Measurements from ENCODE around the gene AKR1B15. TPM values are rescaled to one million over a fixed set of nuclear protein-coding genes. Genes with fewer than 3 reads are reported as not detected.

AKR1B15 gene
- total RNA-seq, 1 experiment from 2014 or later, result not detected

- H4K20me1 ChIP-seq (ENCODE audit: insufficient read depth), result no peaks in the 10 kb centered on the region
- H3K9me3 ChIP-seq (ENCODE audit: control insufficient read depth in 1 of 2, insufficient read depth in 1 of 2, low read depth in 1 of 2, low read length in 2 of 2), result no peaks in the 10 kb centered on the region
- H3K27me3 ChIP-seq (ENCODE audit: insufficient read depth, low read length), result peaks cover 13% of the 10 kb centered on the region; the same call in 1 of the 2 replicates
- H3K4me3 ChIP-seq (replicated peaks in 1 of 2; ENCODE audit: low read depth in 1 of 2, low read length in 2 of 2), result no peak overlapping the region
- no peaks in the 10 kb centered on the region for H3K36me3 ChIP-seq (ENCODE audit: control insufficient read depth in 1 of 2, insufficient read depth in 2 of 2, low read length in 2 of 2)
- ChIA-PET CTCF (interaction anchor here (1.2 kb wide), 1 partner anchor 17 kb away, joined by 3 read pairs; no protein-coding TSS in a partner anchor), RAD21 (ENCODE audit: low non-redundant PET in 1 of 2, low total read pairs in 2 of 2, uncharacterized antibody in 2 of 2, unreplicated experiment in 2 of 2) (no interaction called here), POLR2A (no interaction called here)
- H3K79me2 ChIP-seq (ENCODE audit: insufficient read depth, low read length), result no peaks in the 10 kb centered on the region
- no peak overlapping the region for H3K9ac ChIP-seq (ENCODE audit: low read length)
- DNase-seq (ENCODE audit: low read depth, low spot score) (no peak), ATAC-seq (no peak)
- BruUV-seq (replicated peaks), result no TSS peak
- intact Hi-C loops (cut with micrococcal nuclease), result no loop called here
- peaks cover 9 to 21% of the 10 kb centered on the region in 2 experiments for H3K4me1 ChIP-seq (ENCODE audit: control insufficient read depth in 1 of 2, insufficient read depth in 2 of 2, low read length in 2 of 2)
- H3K4me2 ChIP-seq (ENCODE audit: low read length), result no peak overlapping the region
- H3K27ac ChIP-seq (ENCODE audit: low read depth, low read length), result no peak overlapping the region
- no peak overlapping the region for H2AFZ ChIP-seq (ENCODE audit: low read depth, low read length, poor library complexity, severe bottlenecking)
- TF ChIP-seq ELF1 (IDR thresholded peaks at IDR 0.05; ENCODE audit: borderline replicate concordance, low read depth) (no peak), ZFX (IDR thresholded peaks at IDR 0.05) (no peak), RAD21 (IDR thresholded peaks at IDR 0.05; ENCODE audit: low read depth) (no peak), POLR2A (IDR thresholded peaks at IDR 0.05; ENCODE audit: borderline replicate concordance, extremely low read depth, insufficient read depth, insufficient read length) (no peak), ATF3 (IDR thresholded peaks at IDR 0.05) (no peak), EZH2 (IDR thresholded peaks at IDR 0.05) (no peak), SIN3A (IDR thresholded peaks at IDR 0.05; ENCODE audit: low read depth) (no peak), MAX (IDR thresholded peaks at IDR 0.05) (no peak), YY1 (IDR thresholded peaks at IDR 0.05; ENCODE audit: extremely low read depth, insufficient replicate concordance, low read depth, low read length) (no peak), TCF7L2 (IDR thresholded peaks at IDR 0.05; ENCODE audit: borderline replicate concordance, extremely low read depth, insufficient read depth, insufficient read length) (no peak), CBX3 (IDR thresholded peaks at IDR 0.05; ENCODE audit: low read depth) (no peak), ZBTB33 (IDR thresholded peaks at IDR 0.05; ENCODE audit: extremely low read depth, insufficient replicate concordance, low read length) (no peak), POLR2AphosphoS5 (IDR thresholded peaks at IDR 0.05; ENCODE audit: low read depth, low read length) (no peak)
- H3K9me2 ChIP-seq (ENCODE audit: insufficient read depth), result 0 out of 2 replicates have a peak, but pooled peaks cover 3% of the 10 kb centered on the region
These were observed 18.4 kb upstream of the AKR1B15 start for GRCh38 chr7:134530460-134530859.
